Right ventricle myocardium inferior (tissue), 1 donor: ENCODE data around the gene SYNE1. TPM values are rescaled to one million over a fixed set of nuclear protein-coding genes. Genes with fewer than 3 reads are reported as not detected.
"Not testable (repeated sequence)": the region's sequence is repeated elsewhere in the genome, so short reads cannot be mapped to it uniquely, and the experiment has no call there.

Source experiments
- ATAC-seq: fragments of 200-7000 bp; cut with Tn5 transposase; one replicate; pipeline ENCODE4 v1.9.1; 2020; ENCODE audit warnings: mild to moderate bottlenecking, moderate library complexity
- DNase-seq: peaks from one replicate; pipeline ENCODE4 v3.0.0; 2021; ENCODE audit errors: missing footprints
- intact Hi-C: fragments of 100-400 bp; cut with DNase I; formaldehyde crosslinking; loops from one replicate; pipeline ENCODE4 v1.11.0; 2022
- long read RNA-seq: library from polyadenylated mRNA; unstranded; transcript quantifications from one replicate; pipeline ENCODE4 v2.0.0, GENCODE V29; 2021
- total RNA-seq: library from RNA; stranded (reverse); fragmentation: NEBNext Ultra II Directional; extraction: Animal tissue kit (Norgen Biotek cat#: 25700); gene quantifications from one replicate; pipeline ENCODE4 v1.2.1, GENCODE V29; 2021
- donor health status: DM: no; HTN: yes; CAD: no; lungs with severe emphysema.

The SYNE1 gene
- total RNA-seq, result 84.2 TPM
- long read RNA-seq, partial matches to known transcripts, result 4 of 10 reads
- long read RNA-seq, other reads (novel, unspliced or antisense), result 2 of 10 reads

DNA sequence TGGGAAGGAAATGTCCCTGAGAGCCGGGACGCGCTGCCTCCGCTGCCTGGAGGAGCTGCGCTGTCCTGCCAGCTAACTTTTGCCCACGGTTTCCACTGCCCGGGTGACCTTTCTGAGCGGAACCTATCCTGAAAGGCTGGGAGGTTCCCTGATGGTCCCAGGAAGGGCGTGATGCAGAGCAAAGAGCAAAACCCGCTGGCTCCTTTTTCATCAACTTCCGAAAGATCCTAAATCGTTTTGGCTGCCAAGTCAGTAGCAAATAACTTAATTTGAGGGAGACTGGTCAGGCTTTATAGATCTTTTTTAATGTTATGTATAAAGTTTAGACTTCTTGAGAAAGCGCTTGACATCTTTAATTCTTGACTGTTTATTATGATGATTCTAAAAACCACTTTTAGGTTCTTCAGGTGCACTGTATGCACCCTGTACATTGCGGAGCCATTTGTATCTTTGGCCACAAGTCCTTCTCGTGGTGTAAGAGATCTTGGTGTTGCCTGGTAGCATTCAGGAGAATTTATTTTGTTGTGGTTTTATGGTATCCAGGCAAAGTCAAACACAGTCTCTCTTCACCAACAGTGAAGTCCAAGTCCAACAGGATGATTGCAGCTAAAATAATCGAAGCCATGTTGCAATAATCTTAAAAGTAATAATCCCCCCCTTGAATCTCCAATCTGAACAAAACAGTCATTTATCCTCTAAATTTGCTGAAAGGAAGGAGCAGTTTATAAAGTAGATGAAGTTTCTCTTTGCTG lies at the start of gene SYNE1:
SYNE1 (minus strand) TSS at position 67 of the 752 bp plus-strand sequence. CDS start 9,031 bp downstream, outside the sequence.
- ATAC-seq, result peak; percentile 35
- no peak for DNase-seq
- intact Hi-C loops, result loop anchor here (2.0 to 5.0 kb wide), 2 partner anchors 33 to 70 kb away; no protein-coding TSS in a partner anchor

- intact Hi-C loops, result no loop called here
- no peak for DNase-seq
Observed at GRCh38 chr6:152685819-152686218, 48.7 kb upstream of the SYNE1 start.

DNA sequence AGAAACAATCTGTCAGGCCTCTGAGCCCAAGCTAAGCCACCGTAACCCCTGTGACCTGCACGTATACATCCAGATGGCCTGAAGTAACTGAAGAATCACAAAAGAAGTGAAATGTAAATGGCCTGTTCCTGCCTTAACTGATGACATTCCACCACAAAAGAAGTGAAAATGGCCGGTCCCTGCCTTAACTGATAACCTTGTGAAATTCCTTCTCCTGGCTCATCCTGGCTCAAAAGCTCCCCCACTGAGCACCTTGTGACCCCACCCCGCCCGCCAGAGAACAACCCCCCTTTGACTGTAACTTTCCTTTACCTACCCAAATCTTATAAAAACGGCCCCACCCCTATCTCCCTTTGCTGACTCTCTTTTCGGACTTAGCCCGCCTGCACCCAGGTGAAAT lies 45.8 kb upstream of the SYNE1 start:
- DNase-seq, intact Hi-C loops, ATAC-seq: not testable (repeated sequence)

More at GRCh38 chr6:152685819-152686218, 48.7 kb upstream of the SYNE1 start:
- ATAC-seq, result no peak

DNA sequence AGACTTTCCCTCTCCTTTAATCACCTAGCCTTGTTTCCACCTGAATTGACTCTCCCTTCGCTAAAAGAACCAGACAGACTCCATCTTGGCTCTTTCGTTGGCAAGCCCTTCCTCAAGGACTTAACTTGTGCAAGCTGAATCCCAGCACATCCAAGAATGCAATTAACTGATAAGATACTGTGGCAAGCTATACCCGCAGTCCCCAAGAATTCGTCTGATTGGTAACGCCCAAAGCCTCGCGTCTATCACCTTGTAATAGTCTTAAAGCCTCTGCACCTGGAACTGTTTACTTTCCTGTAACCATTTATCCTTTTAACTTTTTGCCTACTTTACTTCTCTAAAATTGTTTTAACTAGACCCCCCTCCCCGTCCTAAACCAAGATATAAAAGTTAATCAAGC lies 45.0 kb upstream of the SYNE1 start:
- ATAC-seq (no peak), DNase-seq (no peak)
- intact Hi-C loops, result no loop called here

DNA sequence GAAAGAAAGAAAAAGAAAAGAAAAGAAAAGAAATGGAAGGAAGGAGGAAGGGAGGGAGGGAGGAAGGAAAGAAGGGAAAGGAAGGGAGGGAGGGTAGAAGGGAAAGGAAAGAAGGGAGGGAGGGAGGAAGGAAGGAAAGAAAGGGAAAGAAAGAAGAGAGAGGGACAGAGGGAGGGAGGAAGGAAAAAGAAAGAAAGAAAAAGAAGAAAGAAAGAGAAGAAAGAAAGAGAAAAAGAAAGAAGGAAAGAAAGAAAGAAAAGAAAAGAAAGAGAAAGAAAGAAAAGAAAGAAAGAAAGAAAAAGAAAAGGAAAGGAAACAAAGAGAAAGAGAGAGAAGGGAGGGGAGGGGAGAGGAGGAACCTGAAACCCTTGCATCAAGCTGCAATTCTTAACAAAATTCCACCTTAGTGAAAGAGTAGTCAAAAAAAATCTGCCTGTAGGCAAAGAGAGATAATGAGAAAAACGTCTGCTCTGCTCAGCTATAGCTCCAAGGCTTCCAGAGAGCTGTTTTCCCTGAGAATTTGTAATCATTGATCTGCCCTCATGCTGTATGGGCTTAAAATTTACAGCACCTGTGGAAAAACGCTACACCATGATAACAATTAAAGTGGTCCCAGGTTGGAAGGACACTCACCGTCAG lies 43.8 kb upstream of the SYNE1 start:
- ATAC-seq (no peak), DNase-seq (no peak)
- intact Hi-C loops, result no loop called here

- ATAC-seq (no peak), DNase-seq (no peak)
- intact Hi-C loops, result no loop called here
Observed at GRCh38 chr6:152680151-152680550, 43.0 kb upstream of the SYNE1 start.

DNA sequence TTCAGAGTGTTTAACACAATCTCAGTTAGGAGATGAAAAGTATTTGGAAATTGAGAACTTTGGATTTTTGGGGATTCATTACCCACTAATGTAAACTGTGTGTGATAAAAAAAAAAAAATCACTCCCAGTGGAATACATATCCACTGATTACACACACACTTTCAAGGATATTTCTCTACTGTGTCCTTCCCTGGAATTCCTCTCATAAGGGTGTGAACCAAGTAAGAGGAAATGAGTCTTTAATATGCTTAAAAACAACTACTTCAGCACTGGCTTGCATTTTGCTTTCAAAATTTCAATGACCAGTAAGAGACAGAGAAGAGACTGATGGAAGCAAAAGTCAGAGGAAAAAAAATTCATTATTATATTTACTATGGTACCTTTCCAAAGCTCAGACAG lies 36.1 kb upstream of the SYNE1 start:
- ATAC-seq (no peak), DNase-seq (no peak)
- intact Hi-C loops, result no loop called here

DNA sequence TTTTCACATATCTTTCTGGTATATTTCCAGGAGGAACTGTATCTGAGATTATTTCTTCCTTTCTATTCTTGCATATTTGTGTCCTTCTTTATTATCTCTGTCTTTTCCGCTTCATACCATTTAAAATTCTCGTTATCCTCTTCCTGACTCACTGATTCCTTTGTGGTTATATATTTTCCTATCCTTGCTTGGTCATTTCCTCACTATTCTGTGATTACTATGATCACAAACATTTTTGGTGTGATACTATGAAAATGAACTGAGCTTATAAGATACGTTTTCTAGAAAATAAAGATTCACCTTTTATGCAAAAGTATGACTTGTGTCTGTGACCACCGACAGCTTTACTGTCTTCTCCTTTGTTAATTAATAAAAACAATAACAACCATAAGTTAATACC lies 34.0 kb upstream of the SYNE1 start:
- intact Hi-C loops, result no loop called here
- ATAC-seq (no peak), DNase-seq (no peak)

DNA sequence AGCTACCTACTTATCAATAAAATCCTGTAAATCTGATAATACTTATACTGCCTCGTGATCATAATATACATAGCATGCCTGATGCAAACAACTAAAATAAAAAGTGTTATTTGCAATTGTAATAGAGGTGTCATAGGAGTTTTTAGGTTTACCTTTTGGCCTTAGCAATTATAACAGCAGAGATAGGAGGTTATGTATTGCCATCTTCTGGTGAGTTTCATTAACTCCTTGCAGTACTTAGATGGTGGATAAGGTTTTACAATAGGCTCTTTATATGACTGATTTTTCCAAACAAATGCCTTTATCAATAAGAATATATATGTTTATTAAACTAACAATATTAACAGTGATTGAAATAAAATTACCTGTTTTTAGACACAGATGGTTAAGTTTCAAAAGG lies 32.7 kb upstream of the SYNE1 start:
- no peak for ATAC-seq
- no peak for DNase-seq
- intact Hi-C loops, result no loop called here

- intact Hi-C loops, result no loop called here
- ATAC-seq, result no peak
- DNase-seq, result no peak
Observed at GRCh38 chr6:152661776-152662175, 24.6 kb upstream of the SYNE1 start.

- DNase-seq, result no peak
- intact Hi-C loops, result no loop called here
Observed at GRCh38 chr6:152651986-152652385, 14.8 kb upstream of the SYNE1 start.

DNA sequence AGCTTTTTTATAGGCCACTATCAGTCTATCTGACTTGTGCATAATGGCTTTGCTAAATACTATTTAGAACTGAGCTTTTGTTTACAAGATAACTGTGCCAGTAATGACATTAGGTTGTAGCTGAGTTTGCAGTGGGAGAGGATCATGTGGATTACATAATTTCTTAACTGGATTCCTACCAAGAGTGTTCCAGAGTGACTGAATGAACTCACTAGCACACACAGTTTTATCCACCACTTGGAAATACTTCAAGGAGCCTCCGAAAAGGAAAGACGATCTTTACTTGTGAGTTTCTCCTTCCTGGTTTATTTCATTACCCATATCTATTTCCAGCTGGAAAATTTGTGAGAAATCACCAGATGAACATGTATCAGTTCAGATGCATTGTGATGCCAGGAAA lies 10.9 kb upstream of the SYNE1 start:
- no peak for DNase-seq
- peak; percentile 84 for ATAC-seq
- intact Hi-C loops, result loop anchor here (10.0 kb wide), 1 partner anchor 163 kb away; no protein-coding TSS in a partner anchor

More at GRCh38 chr6:152651986-152652385, 14.8 kb upstream of the SYNE1 start:
- ATAC-seq, result no peak

DNA sequence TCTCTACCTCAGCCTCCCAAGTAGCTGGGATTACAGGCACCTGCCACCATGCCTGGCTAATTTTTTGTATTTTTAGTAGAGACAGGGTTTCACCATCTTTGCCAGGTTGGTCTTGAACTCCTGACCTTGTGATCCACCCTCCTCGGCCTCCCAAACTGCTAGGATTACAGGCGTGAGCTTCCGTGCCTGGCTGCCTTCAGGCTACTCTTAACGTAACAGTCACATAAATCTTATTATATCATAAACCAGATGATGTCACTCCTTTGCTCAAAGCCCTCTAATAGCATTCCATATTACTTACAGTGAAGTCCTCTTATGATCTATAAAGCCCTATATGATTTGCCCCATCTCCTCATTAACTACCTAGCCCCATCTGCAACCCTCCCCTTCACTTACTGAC lies 9.6 kb upstream of the SYNE1 start:
- intact Hi-C loops, result loop anchor here (10.0 kb wide), 1 partner anchor 162 kb away; no protein-coding TSS in a partner anchor
- ATAC-seq, DNase-seq: not testable (repeated sequence)

DNA sequence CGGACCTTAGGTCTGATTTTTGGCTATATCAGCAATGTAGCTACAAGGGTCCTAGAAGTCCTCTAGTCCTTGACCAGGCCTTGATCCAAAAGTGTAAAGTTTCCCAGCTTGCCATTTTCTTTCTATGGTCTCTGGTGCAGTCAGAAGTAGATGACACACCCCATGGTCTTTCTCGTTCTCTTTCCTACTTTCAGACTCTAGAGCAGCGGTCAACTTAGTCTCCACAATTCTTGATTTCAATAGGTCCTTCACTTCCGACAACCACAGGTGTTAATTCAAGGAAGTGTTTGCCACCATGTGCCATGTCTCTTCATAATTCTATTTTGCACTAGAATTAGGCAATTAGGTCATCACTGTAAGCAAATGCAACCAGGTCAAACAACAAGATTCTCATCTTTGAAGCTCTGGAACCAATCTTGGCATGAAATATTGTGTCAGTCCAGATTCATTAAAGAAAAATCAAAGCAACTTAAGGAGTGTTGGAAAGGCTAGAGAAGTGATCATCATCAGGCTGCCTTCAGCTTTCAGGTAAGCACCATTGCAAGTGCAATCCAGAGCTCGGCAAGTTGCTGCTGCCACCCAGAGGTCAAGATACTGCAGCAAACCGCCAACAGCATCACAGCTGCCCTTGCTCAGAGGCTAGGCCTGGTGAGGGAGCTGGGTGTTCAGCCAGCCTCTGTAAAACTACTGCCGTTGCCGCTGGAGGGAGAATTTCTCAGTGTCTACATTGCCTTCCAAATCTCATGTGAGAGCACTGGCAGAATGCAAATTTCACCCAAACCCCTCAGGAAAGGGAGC lies 5.6 kb upstream of the SYNE1 start:
- ATAC-seq (peak; percentile 74), DNase-seq (peak; percentile 82)
- intact Hi-C loops, result loop anchor here (1.0 to 10.0 kb wide), 2 partner anchors 90 to 158 kb away; no protein-coding TSS in a partner anchor

GRCh38 chr6:152636609-152637295 lies 410 bp downstream of the SYNE1 start:
- intact Hi-C loops, result loop anchor here (2.0 to 5.0 kb wide), 2 partner anchors 32 to 69 kb away; no protein-coding TSS in a partner anchor
- DNase-seq (peak; percentile 86), ATAC-seq (peak; percentile 85)

DNA sequence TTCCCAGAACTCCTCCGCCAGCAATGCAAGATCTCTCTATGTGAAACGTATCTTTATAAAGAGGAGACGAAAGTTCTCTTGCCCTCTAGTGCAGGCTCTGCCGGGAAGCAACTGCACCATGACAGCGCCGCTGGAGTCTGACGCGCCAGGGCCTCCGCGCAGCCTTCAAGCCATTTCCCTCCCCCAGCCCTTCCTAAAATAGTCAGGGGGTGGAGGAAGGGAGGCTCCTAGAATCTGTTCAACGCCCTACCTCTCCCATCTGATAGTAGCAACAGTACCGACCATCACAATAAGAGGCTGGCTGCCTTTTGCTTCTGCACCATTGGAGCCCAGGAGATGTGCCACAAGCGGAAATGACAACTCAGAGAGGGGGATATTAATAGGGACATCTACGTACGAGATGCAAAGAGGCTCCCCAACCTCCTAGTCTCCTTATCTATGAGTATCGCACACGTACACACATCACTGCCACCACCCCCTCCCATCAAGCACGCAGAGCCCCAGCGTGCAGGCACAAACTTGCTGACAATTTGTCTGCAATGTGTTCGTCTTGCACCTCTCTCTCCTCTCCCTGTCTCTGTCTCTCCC lies 1.0 kb downstream of the SYNE1 start:
- peak; percentile 58 for ATAC-seq
- peak; percentile 64 for DNase-seq
- intact Hi-C loops, result loop anchor here (2.0 to 5.0 kb wide), 2 partner anchors 31 to 69 kb away; no protein-coding TSS in a partner anchor

- intact Hi-C loops, result loop anchor here (5.0 kb wide), 1 partner anchor 67 kb away; no protein-coding TSS in a partner anchor
- DNase-seq, result no peak
- ATAC-seq, result no peak
Observed at GRCh38 chr6:152634773-152635172, 2.4 kb downstream of the SYNE1 start.
